OCI-LY7 (cell line): ENCODE results near the gene COL24A1. TPM values are rescaled to one million over a fixed set of nuclear protein-coding genes. Genes with fewer than 3 reads are reported as not detected.
A peak's percentile ranks its signal among the peaks of the same experiment; 100 is the strongest.
"Not testable (repeated sequence)": the region's sequence is repeated elsewhere in the genome, so short reads cannot be mapped to it uniquely, and the experiment has no call there.

Experiments used
- BruUV-seq: library from RNA; stranded (reverse); fragments of 400-500 nt; replicated peaks from 2 replicates; lab custom pipeline; 2021; lab: Mats Ljungman, UMichigan
- CTCF ChIA-PET: fragments of 300-600 bp; sonication (Branson Sonifier 250); formaldehyde crosslinking; loops from one replicate; lab custom pipeline; 2022; ENCODE audit warnings: antibody characterized with exemption; ENCODE audit not compliant: unreplicated experiment; lab: Charles Lee
- POLR2A ChIA-PET: fragments of 300-600 bp; sonication (Branson Sonifier 250); formaldehyde crosslinking; loops from one replicate; lab custom pipeline; 2022; ENCODE audit warnings: antibody characterized with exemption; lab: Charles Lee
- DNase-seq: peaks from one replicate; pipeline ENCODE4 v3.0.0-alpha.2; 2015; ENCODE audit warnings: low spot score
- H2AFZ ChIP-seq: fragments of 200-600 bp; sonication (generic), shearing (Covaris generic); 2 replicates; pipeline ENCODE4 v1.6.1; 2014; ENCODE audit warnings: mild to moderate bottlenecking, antibody characterized with exemption, low read length, moderate library complexity
- H3K27ac ChIP-seq: fragments of 200-600 bp; sonication (generic); 2 replicates; pipeline ENCODE4 v1.5.1; 2014; ENCODE audit warnings: mixed run types, low read depth, mild to moderate bottlenecking, moderate library complexity, low read length, inconsistent platforms; ENCODE audit not compliant: poor library complexity, severe bottlenecking
- H3K36me3 ChIP-seq: fragments of 200-600 bp; sonication (generic); 2 replicates; pipeline ENCODE4 v1.6.1; 2014; ENCODE audit warnings: mild to moderate bottlenecking, antibody characterized with exemption, low read length, moderate library complexity, mixed read lengths; ENCODE audit not compliant: insufficient read depth
- H3K4me1 ChIP-seq: fragments of 200-600 bp; sonication (generic); 2 replicates; pipeline ENCODE4 v1.5.1; 2014; ENCODE audit warnings: mild to moderate bottlenecking, low read length; ENCODE audit not compliant: insufficient read depth, poor library complexity, severe bottlenecking
- H3K4me2 ChIP-seq: fragments of 200-600 bp; sonication (generic); 2 replicates; pipeline ENCODE4 v1.6.1; 2014; ENCODE audit warnings: mild to moderate bottlenecking, low read length
- H3K4me3 ChIP-seq: fragments of 200-600 bp; sonication (generic); 2 replicates; pipeline ENCODE4 v1.5.1; 2014; ENCODE audit warnings: mild to moderate bottlenecking, low read depth, low read length; ENCODE audit not compliant: poor library complexity, severe bottlenecking
- H3K79me2 ChIP-seq: fragments of 200-600 bp; sonication (generic); 2 replicates; pipeline ENCODE4 v1.6.1; 2016; ENCODE audit warnings: low read depth, mild to moderate bottlenecking, low read length, moderate library complexity, mixed read lengths; ENCODE audit not compliant: insufficient read depth
- H3K9me2 ChIP-seq: fragments of 200-600 bp; sonication (generic); 2 replicates; pipeline ENCODE4 v1.6.1; 2016; ENCODE audit warnings: mild to moderate bottlenecking, low read length, mixed read lengths; ENCODE audit not compliant: insufficient read depth
- H3K9me3 ChIP-seq: fragments of 200-600 bp; sonication (generic); 2 replicates; pipeline ENCODE4 v1.6.1; 2014; ENCODE audit warnings: mild to moderate bottlenecking, mixed run types, low read length, mixed read lengths
- H4K20me1 ChIP-seq: fragments of 200-600 bp; sonication (generic); 2 replicates; pipeline ENCODE4 v1.6.1; 2014; ENCODE audit warnings: mild to moderate bottlenecking, antibody characterized with exemption, low read length, moderate library complexity, mixed read lengths; ENCODE audit not compliant: insufficient read depth
- CTCF ChIP-seq: fragments of 200-600 bp; sonication (generic); conservative IDR thresholded peaks from 2 replicates; pipeline ENCODE4 v1.5.1; 2014; ENCODE audit warnings: mild to moderate bottlenecking, antibody characterized with exemption, low read length, moderate library complexity, mixed read lengths
- EZH2phosphoT487 ChIP-seq: fragments of 200-600 bp; sonication (generic); IDR thresholded peaks from 2 replicates; pipeline ENCODE4 v1.6.1; 2018; ENCODE audit warnings: low read depth, borderline replicate concordance, mild to moderate bottlenecking, mixed run types, antibody characterized with exemption, low read length, moderate library complexity, mixed read lengths
- intact Hi-C: fragments of 100-400 bp; cut with micrococcal nuclease; formaldehyde crosslinking; loops from one replicate; pipeline ENCODE4 v1.10.0; 2022; ENCODE audit not compliant: unreplicated experiment
- total RNA-seq, 2 experiments: library from RNA; depleted of rRNA in 1 of 2; stranded (reverse); fragments of >200 nt in 1 of 2; shearing (Covaris generic) in 1 of 2; gene quantifications; 2 replicates each; pipeline ENCODE4 v1.2.3, GENCODE V29; 2014 to 2022

Gene COL24A1
- total RNA-seq, 2 experiments from 2014 or later: 0.06 to 0.23 TPM

GRCh38 chr1:85743814-85744213, 412.8 kb downstream of the COL24A1 start:
- intact Hi-C loops: no loop called here
- H3K27ac ChIP-seq: no peak overlapping the region
- ChIA-PET CTCF (no interaction called here), POLR2A (interaction anchor here (0.9 kb wide), 1 partner anchor 61 kb away, joined by 3 read pairs; no protein-coding TSS in a partner anchor)
- H3K79me2 ChIP-seq: no peaks in the 10 kb centered on the region
- no peaks in the 10 kb centered on the region for H4K20me1 ChIP-seq
- no peak overlapping the region for H3K4me3 ChIP-seq
- H3K4me2 ChIP-seq: no peak overlapping the region
- no peaks in the 10 kb centered on the region for H3K4me1 ChIP-seq
- H3K36me3 ChIP-seq: no peaks in the 10 kb centered on the region
- TF ChIP-seq CTCF: no peak
- TF ChIP-seq EZH2phosphoT487: no peak
- H3K9me3 ChIP-seq: no peaks in the 10 kb centered on the region
- no peak overlapping the region for H2AFZ ChIP-seq
- DNase-seq: no peak
- H3K9me2 ChIP-seq: no peaks in the 10 kb centered on the region
- no TSS peak for BruUV-seq

GRCh38 chr1:85734931-85735330, 421.6 kb downstream of the COL24A1 start:
- Histone ChIP-seq H3K9me2 (no peaks in the 10 kb centered on the region), H3K4me2 (no peak overlapping the region), H4K20me1 (no peaks in the 10 kb centered on the region), H2AFZ (no peak overlapping the region), H3K4me3 (no peak overlapping the region), H3K79me2 (no peaks in the 10 kb centered on the region), H3K36me3 (no peaks in the 10 kb centered on the region), H3K27ac (no peak overlapping the region), H3K4me1 (no peaks in the 10 kb centered on the region), H3K9me3 (no peaks in the 10 kb centered on the region)
- TF ChIP-seq CTCF (no peak), EZH2phosphoT487 (no peak)
- BruUV-seq: no TSS peak
- ChIA-PET POLR2A (no interaction called here), CTCF (no interaction called here)
- intact Hi-C loops: no loop called here
- DNase-seq: no peak

- ChIA-PET CTCF (no interaction called here), POLR2A (interaction anchor here (0.6 to 3.2 kb wide), 2 partner anchors 10 to 61 kb away, joined by 3 to 11 read pairs; partner anchors contain the start of gene ZNHIT6)
- intact Hi-C loops: no loop called here
- no peak for TF ChIP-seq CTCF
- TF ChIP-seq EZH2phosphoT487: no peak
- Histone ChIP-seq H3K4me3 (no peak overlapping the region), H2AFZ (no peak overlapping the region), H3K9me3 (no peaks in the 10 kb centered on the region; the same call in 1 of the 2 replicates), H3K36me3 (no peaks in the 10 kb centered on the region), H3K79me2 (no peaks in the 10 kb centered on the region), H3K27ac (no peak overlapping the region), H3K9me2 (no peaks in the 10 kb centered on the region), H3K4me2 (no peak overlapping the region), H4K20me1 (no peaks in the 10 kb centered on the region), H3K4me1 (no peaks in the 10 kb centered on the region)
- DNase-seq: no peak
- no TSS peak for BruUV-seq
Measured at GRCh38 chr1:85718678-85719340, 437.8 kb downstream of the COL24A1 start.

GRCh38 chr1:85714418-85715114, 442.0 kb downstream of the COL24A1 start:
- H3K4me3 ChIP-seq, intact Hi-C loops, H3K9me2 ChIP-seq, H3K4me2 ChIP-seq, POLR2A ChIA-PET, BruUV-seq, H3K79me2 ChIP-seq, H3K9me3 ChIP-seq, H2AFZ ChIP-seq, CTCF ChIA-PET, H3K27ac ChIP-seq, H3K36me3 ChIP-seq, H4K20me1 ChIP-seq, H3K4me1 ChIP-seq: not testable (repeated sequence)
- peak; percentile 9 for DNase-seq
